IPS DF 19.7 (cell line): ENCODE results near the gene BAIAP2.

Experiments
- DNase-seq: peaks from one replicate; pipeline ENCODE4 v3.0.0-alpha.2; 2013; ENCODE audit warnings: low read depth, low spot score

The BAIAP2 gene

DNA sequence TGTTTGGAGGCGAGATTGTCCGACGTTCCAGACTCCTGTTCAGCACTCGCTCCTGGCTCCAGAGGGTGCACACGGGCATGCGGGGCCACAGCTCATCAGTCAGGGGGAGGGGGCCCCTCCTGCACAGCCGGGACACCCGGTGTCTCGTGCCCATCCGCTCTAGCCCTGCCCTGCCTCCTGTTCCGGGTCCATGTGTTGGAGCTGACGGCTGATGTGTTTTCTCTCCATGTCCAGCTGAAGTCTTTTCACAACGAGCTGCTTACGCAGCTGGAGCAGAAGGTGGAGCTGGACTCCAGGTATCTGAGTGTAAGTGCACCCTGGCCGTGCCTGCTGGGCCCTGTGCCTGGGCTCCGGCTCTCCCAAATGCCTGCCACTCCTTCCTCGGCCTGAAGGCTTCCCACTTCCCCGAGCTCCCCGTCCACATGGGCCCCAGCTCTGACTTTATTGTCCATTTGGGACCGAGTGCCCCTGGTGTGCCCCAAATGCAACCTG lies 50.5 kb downstream of the BAIAP2 start:
- DNase-seq: no peak

DNA sequence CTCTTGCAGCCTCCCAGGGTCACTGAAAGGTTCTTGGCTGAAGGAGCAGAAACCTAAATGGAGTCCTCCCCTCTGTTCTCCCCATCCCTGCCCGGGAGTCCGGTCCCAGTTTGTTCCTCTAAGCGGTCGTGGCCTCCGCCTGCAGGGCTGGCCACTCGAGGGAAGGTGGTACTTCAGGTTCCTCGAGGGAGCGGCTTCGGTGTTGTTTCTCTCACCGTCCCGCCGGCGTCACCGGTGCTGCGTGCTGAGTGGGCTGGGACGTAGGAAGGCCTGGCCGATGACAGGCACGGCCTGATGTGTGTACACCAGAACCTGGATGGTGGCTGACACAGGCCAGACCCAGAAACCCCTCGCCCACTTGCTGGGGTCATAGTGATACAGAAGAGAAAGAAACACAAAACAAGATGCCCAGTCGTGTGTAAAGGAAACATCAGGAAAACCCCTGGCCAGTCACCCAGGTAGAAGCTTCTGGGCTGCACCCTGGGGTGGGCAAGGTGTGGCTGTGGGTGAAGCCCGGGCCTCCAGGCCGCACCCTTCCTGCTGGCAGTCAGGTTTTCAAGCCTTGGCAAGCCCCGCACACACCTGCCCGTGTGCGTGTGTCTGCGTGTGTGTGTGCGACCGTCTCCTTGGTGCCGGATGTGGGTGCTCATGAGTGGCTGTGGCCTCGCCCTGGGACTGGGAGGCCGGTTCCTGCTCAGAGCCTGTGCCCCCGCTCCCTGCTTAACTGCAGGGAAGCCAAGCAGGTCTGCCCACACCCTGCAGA lies 52.0 kb downstream of the BAIAP2 start:
- DNase-seq: no peak

DNA sequence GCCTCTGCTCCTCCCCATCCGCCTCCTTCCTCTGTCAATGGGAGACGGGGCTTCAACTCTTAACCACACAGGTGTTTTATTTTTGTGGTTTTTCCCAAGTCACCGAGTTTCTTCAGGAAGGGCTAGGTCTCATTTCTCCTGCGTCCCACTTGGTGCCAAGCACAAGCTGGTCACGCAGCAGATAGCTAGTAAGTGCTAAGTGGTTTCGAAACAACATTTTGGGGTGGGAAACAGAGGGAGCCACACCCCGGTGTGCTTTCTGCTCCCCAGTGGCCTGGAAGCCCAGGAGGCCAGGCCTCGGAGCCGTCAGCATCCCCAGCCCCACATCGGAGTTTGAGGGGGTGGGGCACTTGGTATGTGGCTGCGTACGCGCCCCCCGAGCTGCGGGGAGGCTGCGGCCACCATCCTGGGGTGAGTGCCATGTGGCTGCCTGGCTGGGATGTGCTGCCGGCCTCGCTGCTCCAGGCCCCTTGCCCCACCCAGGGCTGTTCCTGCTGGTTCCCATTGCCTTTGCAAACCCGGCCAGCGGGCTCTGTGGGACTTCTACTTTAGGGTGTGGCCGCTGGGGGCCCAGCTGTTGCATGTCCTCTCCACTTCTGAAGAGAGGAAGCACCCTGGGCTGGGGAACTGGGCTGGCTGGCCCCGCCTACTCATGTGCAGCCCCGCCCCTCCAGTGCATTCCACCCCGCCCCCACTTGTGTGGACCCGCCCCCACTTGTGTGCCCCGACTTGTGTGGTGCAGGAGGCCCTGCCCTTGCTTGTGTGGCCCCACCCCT lies 55.6 kb downstream of the BAIAP2 start:
- DNase-seq: peak; percentile 15

DNA sequence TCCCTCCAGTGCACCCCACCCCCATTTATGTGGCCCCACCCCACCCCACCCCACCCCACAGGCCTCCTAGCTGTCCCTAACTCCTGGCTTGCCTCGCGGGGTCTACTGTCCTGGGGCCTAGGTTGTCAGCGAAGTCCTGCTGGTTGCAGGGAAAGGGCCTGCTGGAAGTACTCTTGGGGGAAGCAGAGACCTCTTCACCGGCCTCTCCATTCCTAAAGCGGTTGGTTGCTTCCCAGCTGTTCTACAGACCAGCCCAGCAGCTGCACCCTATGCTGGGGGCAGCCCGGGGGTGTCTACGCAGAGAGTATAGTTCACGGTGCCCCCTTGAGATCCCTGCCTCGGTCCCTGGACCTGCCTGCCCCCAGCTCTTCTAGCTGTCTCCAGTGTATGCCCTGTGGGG lies 56.2 kb downstream of the BAIAP2 start:
- no peak for DNase-seq

DNA sequence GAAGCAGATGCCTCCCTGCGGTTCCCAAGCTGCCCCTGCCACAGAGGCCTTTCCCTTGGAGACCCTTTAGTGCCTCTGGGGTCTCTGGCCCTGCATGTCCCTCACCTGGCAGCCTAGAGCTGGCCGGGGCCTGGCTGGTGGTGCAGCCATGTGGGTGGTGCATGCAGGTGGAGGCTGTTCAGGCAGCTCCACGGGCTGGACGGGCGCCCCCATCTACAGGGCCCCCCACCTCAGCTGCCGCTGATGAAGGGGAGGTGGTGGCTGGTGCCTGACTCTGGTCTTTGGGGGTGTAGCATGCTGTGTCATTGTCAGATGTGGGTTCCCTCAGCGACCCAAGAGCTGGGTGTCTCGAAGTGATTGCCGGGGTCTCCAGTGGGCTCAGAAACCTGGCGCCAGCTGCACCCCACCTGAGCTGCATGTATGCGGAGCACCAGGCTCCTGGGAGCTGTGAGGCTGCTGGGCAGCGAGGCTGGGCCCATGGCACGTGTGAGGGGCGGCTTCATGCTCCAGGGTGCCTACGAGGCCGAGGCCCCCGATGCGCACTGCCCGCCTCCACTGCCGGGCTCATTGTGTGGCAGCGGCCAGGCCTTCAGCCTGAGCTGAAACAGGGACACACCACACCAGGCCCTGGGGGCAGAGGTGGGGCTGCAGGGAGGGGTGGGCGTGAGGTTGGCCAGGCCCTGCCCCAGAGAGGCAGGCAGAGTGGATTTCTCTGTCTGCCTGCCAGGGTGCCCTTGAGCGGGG lies 57.0 kb downstream of the BAIAP2 start:
- no peak for DNase-seq

DNA sequence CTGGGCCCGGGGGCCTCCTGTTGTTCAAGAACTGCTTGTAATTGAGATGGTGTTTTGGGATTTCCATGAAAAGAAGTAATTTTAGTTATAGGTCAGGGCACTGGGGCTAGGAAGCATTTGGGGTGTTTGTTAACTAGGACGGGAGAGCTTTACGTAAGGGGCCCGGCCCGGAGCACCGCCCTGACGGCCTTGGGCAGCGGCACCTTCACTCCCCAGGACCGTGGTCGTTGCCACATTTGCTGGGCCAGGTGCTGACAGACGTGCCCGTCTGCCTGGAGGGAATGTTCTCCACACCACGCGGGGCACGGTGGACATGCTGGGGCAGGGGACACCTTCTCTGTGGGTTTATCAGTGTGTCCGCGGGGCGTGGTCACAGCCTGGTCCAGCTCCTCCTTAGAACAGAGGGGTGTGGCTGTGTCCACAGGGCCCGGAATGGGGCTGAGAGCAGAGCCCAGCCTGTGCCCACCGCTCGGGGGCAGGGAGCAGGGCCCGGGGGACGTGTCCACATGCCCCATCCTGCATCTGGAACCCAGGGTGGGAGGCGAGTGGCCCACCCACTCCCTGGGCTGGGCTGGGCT lies 57.7 kb downstream of the BAIAP2 start:
- DNase-seq: no peak

DNA sequence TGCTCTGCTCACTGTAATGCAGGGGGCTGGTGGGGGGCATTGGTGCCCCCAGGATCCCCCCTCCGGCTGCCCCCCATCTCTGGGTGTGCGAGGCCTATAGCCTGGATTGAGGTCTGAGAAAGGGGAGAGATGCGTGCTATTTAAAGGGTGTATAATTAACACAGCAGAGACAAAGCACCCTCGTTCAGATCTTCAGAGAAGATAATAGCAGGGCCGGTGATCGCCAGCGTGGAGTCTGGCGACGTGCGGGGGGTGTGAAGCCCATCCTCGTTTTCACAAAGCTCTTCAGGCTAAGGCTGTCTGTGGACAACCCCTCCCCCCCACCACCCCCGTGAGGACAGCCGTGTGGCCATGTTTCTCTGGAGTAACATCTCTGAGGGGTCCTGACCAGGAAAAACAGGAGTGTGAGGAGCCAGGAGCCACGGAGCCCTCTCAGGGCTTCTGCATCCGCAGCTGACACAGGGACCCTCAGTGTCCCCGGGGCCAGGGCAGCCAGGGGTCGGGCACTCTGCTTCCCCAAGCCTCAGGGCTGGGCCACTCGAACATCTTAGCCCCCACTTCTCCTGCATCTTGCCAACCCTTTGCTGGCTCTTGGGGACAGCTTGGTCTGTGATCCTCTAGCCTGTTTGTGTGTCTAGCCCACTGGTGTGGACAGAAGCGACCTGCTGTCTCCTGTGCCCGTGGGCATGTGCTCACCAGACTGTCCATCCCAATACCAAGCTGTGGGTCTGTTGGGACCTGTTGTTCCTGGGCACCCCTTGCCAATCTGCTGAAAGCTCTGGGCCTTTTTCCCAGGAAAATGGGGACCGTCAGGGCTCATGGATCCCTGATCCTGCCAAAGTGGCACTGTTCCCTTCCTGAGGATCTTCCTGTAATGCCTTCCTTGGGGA lies 58.9 kb downstream of the BAIAP2 start:
- no peak for DNase-seq

DNA sequence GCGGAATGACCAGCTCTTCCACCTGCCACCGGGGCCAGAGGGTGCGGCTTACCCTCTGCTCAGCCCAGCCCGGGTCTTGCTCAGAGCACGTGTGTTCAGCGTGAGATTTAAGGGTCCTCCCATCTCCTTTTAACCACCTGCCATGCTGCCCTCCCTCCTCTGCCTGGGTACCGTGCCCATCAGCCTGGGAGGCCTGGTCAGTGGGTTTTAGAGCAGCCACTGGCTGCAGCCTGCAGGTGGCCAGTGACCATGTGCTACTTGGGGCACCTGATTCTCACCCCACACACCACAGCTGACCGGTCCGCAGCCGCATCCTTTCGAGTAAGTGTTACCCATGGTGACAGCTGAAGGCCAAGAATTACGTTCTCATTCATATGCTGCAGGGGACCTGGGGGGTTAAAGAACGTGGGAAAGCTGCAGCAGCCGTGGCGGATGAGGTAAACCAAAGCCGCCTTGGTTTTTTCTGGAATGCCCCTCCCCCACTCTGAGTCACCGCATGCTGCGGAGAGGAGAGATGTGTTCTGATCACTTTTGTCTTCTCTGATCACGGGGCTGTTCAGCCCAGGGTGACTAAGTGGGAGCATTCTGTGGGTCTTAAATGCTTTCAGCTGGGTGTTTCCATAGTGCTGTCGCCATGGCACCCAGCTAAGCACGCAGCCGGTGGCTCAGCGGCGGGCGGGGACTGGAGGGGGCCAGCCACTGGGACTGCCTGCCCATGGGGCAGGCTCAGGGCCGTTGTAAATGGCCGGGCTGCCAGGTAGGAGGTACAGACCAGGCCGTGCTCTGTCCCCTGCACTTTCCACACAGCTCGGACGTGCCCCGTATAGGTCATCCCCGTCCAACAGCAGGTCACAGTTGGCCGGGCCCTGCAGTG lies 59.8 kb downstream of the BAIAP2 start:
- peak; percentile 61 for DNase-seq

DNA sequence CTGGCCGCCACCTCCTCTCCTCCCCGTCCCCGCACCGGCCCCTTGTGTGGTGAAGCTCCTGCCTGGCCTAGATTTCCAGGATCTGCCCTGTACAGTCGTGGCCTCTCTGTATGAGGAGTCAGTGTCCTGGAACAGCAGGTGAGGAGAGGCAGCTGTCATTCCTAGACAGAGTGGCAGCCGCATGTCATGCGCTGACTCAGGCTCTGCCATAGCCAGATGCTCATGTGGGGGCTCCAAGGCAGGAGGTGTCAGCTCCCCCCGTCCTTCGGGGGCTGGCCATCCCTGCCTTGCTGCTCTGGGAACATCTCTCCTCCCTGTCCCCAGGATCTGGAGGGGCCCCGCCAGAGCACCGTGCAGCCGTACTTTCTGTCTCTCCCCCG lies 60.4 kb downstream of the BAIAP2 start:
- no peak for DNase-seq

DNA sequence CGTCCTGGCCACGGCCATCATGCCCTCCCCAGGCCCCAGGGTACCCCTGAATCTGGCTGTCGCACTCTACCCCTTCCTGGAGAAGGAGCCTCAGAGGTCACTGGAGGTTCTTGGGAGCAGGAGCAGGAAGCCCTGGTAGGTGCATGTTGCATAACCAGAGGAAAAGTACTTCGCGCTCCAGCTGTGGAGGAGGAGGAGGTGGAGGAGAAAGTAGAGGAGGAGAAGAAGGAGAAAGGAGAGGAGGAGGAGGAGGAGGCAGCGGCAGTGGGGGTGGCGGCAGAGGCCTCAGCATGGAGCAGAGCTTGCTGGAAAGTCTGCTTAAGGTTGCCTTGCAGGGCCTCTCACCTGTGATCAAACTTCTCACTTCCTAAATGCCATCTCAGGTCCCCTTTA lies 61.8 kb downstream of the BAIAP2 start:
- no peak for DNase-seq

DNA sequence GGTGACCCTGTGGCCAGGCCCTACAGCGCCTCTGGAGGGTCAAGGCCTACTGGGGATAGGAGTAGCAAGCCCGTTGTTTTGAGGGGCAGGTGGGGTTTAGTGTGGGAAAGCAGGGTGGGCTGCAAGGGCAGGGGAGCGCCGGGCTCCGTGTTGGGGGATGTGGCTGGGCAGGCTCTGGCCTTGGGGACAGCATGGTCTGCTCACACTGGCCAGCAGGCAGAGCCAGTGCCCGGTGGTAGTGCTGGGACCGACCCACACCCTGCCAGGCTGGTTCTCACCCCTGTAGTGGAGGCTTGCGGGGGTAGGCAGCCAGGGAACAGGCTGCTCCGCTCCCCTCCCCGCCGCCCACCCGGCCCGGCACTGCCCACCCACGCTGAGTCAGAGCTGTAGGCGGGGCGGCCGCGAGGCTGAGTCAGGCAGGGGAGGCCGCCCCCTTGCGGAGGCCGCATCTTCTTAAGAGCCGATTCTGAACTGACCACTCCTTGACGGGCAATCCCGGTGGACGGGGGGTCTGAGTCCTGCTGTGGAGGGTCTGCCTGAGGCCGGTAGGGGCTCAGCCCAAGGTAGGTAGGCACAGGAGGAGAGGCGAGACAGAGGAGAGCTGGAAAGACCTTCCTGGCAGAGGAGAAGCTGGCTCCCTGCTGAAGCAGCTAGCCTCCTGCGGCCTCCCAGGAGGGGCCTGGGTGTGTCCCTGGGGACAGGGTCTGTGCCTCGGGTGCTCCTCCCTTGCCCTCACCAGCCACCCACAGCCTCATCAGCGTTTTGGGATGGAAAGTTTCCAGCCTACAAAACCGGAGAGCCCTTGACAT lies 62.4 kb downstream of the BAIAP2 start:
- DNase-seq: no peak

DNA sequence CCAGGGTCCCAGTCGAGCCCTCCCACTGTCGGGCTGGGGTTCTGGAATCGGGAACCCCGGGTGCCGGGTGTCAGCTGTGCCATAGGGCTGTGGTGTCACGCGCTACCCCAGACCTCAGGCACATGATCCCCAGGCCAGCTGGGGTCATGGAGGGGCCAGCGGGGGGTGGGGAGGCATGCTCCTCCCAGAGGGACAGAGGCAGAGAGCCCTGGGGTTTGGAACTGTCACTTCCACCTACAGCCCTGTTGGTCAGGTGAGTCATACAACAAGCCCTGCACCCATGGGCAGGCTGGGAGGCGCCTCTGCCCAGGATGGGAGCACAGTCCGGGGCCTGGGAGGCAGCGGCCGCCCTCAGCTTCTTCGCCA lies 63.0 kb downstream of the BAIAP2 start:
- DNase-seq: no peak

DNA sequence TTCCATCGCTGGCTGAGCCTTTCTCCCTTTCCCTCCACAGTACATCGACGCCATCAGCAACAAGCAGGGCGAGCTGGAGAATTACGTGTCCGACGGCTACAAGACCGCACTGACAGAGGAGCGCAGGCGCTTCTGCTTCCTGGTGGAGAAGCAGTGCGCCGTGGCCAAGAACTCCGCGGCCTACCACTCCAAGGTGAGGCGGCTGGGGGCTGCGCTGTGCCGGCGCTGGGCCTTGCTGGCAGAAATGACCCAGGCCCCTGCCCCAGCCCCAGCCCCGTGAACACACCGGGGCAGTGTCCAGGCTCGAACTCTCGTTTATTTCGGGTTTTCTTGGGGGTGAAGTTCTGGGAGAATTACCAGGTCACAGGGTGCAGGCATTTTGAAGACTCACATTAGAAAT lies 64.9 kb downstream of the BAIAP2 start:
- DNase-seq: no peak

DNA sequence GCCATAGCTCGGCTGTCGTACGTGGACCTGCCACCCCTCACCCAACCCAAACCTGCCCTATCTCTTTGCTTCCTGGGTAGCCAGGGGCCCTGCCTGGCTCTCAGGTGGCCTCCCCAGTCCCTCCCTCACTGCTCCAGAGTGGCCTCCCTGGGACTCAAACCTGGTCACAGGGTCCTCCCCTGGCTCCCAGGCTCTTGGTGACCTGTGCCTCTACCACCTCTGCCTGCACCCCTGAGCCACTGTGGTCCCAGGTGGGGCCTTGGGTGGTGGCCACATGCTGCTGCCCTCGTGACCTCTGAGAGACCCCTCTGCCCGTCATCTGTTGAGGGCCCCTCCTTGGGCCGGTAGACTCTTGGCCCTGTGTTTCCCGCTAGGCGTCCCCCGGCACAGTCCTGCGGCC lies 65.7 kb downstream of the BAIAP2 start:
- no peak for DNase-seq

DNA sequence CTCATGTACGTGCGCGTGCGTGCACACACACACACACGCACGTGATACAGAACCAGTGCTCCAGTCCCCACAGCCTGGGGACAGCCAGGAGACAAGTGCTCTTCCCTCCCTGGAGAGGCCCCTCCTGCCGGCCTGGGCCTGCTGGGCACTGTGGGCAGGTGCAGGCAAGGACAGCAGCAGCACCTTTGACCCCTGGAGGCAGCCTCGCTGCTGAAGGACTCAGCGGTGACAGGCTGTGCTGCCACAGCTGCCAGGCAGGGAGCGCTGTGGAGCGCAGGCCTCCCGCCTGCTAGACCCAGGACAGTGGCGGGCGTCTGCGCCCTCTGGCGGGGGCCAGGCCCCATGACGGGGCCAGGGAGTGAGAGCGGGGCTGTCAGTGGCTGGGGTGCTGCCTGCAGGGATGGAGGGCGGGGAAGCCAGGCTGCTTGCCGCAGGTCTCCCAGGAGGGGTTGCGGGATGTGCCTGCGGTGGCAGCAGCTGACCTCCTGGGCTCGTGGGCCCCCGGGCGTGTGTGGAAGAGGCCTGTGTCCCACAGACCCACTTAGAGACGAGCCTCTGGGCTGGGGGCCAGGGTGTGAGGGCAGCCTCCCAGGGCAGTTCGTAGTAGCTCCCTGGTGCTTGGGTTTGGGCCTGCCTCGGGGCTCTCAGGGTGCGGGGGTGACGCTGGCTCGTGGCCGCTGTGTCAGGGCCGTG lies 66.8 kb downstream of the BAIAP2 start:
- DNase-seq: peak; percentile 57

DNA sequence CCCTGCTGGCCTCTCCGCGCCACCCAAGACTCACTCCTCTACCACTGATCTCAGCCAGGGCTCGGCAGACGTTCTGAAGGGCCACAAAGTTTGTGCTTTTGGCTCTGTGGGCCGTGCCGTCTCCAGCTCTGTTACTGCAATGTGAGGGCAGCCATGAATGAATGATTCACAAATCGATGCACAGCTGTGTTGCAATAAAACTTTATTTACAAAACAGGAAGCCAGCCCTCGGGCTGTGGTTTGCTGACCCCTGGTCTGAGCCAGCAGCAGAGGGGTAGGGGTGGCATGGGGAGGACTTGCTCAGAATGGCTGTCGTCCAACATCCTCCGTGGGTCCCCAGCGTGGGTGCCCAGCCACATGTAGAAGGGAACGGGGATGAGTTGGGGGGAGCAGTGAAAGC lies 67.4 kb downstream of the BAIAP2 start:
- DNase-seq: no peak

DNA sequence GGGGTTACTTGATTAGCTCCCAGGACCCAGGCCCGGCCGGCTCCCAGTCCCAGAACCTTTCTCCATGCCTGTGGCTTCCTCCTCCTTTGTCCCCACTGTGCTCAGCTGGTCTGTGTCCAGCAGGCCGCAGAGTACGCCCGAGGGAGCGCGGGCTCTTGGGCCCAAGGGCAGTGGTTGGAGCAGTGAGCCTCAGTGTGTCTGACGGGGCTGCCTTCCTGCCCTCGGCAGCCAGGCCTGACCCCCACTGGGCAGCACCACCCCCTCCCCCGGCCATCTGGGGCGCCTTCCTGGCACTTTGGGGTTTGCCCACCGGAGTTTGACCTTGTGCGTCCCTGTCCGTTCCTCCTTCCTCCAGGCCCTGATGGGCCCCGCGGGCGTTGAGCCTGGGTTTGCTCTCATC lies 67.9 kb downstream of the BAIAP2 start:
- DNase-seq: no peak

DNA sequence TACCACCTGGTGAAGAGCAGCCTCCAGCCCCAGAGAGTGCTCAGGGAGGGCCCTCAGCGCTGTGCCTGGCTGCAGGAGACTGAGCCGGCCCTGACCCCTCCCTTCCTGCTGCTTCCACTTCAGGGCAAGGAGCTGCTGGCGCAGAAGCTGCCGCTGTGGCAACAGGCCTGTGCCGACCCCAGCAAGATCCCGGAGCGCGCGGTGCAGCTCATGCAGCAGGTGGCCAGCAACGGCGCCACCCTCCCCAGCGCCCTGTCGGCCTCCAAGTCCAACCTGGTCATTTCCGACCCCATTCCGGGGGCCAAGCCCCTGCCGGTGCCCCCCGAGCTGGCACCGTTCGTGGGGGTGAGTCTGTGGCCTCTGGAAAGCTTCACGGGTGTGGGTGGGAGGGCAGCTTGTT lies 68.4 kb downstream of the BAIAP2 start:
- DNase-seq: no peak

DNA sequence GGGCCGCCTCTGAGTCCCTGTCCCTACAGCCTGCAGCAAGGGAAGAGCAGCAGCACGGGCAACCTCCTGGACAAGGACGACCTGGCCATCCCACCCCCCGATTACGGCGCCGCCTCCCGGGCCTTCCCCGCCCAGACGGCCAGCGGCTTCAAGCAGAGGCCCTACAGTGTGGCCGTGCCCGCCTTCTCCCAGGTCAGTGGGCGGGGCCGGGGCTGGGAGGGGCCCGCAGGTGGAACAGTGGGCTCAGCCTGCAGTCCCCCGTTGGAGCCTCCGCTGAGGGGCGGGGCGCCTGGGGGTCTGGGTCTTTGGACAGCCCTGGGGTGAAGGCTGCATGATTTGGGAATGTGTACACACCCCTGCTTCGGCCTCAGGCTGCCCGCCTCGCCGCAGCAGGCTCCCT lies 71.8 kb downstream of the BAIAP2 start:
- no peak for DNase-seq
